Measurements from ENCODE around the gene CHMP4A.

DNA sequence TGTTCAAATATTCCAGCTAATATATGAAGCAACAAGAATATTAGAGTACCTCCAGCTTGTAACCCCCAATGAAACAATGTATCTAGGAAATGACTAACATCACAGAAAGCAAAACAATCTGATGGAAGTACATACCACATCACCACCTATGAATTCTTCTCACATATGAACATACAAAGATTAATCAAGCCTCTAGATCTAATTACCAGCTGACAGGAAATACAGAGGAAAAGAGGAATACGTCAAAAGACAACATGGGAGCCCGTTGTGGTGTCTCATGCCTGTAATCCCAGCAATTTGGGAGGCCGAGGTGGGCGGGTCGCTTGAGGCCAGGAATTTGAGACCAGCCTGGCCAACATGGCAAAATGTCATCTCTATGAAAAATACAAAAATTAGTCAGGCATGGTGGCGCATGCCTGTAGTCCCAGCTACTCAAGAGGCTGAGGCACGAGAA lies 11.4 kb upstream of the CHMP4A start:
- TF ChIP-seq, protein P1, sequence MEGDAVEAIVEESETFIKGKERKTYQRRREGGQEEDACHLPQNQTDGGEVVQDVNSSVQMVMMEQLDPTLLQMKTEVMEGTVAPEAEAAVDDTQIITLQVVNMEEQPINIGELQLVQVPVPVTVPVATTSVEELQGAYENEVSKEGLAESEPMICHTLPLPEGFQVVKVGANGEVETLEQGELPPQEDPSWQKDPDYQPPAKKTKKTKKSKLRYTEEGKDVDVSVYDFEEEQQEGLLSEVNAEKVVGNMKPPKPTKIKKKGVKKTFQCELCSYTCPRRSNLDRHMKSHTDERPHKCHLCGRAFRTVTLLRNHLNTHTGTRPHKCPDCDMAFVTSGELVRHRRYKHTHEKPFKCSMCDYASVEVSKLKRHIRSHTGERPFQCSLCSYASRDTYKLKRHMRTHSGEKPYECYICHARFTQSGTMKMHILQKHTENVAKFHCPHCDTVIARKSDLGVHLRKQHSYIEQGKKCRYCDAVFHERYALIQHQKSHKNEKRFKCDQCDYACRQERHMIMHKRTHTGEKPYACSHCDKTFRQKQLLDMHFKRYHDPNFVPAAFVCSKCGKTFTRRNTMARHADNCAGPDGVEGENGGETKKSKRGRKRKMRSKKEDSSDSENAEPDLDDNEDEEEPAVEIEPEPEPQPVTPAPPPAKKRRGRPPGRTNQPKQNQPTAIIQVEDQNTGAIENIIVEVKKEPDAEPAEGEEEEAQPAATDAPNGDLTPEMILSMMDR (IDR thresholded peaks at IDR 0.05) = no peak
- TF ChIP-seq EZH2 (IDR thresholded peaks at IDR 0.05; ENCODE audit: borderline replicate concordance, insufficient read depth, low read depth, low read length, poor library complexity, severe bottlenecking) = no peak

All from B cell (primary cell).